Activated T-cell treated with anti-CD3 and anti-CD28 coated beads, Interleukin-2, amount 50 U/mL, for 72 hours (primary cell): ENCODE results near the gene ATP9B. TPM values are rescaled to one million over a fixed set of nuclear protein-coding genes. Genes with fewer than 3 reads are reported as not detected.

Experiments
- ATAC-seq, 2 donors: fragments of 150-1000 bp; cut with Tn5 transposase; replicated peaks in 1 of 2; 2 replicates each; pipeline ENCODE4 v1.10.0; 2021; ENCODE audit warnings: moderate library complexity in 2 of 2, mild to moderate bottlenecking in 1 of 2
- DNase-seq, 2 donors: peaks; one replicate each; pipeline ENCODE4 v3.0.0; 2021 to 2022; ENCODE audit warnings: mixed read lengths in 1 of 2
- H3K27ac Mint-ChIP-seq: one replicate; pipeline ENCODE4 v1.8.0; 2022; ENCODE audit warnings: mild to moderate bottlenecking, moderate library complexity, mixed read lengths
- H3K27me3 Mint-ChIP-seq: one replicate; pipeline ENCODE4 v1.8.0; 2022; ENCODE audit warnings: low read depth, mixed read lengths
- H3K36me3 Mint-ChIP-seq, 2 donors: one replicate each; pipeline ENCODE4 v1.8.0; 2022; ENCODE audit warnings: mixed read lengths in 2 of 2, mild to moderate bottlenecking in 1 of 2; ENCODE audit not compliant: insufficient read depth in 2 of 2
- H3K4me1 Mint-ChIP-seq: one replicate; pipeline ENCODE4 v1.8.0; 2022; ENCODE audit warnings: low read depth, mixed read lengths
- H3K4me3 Mint-ChIP-seq, 2 donors: one replicate each; pipeline ENCODE4 v1.8.0; 2022; ENCODE audit warnings: mild to moderate bottlenecking in 2 of 2, mixed read lengths in 2 of 2, moderate library complexity in 2 of 2
- H3K9me3 Mint-ChIP-seq, 2 donors: one replicate each; pipeline ENCODE4 v1.8.0; 2022; ENCODE audit warnings: mixed read lengths in 2 of 2
- total RNA-seq, 2 donors: library from RNA; stranded (reverse); gene quantifications; one replicate each; pipeline ENCODE4 v1.2.3, GENCODE V29; 2022

ATP9B gene
- total RNA-seq, 2 donors from 2014 or later: 24.1 TPM

DNA sequence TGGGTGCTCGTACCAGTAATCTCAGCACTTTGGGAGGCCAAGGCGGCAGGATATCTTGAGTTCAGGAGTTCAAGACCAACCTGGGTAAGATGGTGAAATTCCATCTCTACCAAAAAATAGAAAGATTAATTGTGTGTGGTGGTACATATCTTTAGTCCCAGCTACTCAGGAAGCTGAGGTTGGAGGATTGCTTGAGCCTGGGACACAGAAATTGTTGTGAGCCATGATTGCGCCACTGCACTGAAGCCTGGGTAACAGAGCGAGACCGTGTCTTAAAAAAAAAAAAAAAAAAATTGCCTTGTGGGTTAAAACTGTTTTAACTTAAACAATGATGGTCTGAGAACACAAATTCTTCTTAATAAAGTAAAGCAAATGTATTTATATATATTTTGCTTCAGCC lies 49.6 kb downstream of the ATP9B start:
- H3K27ac Mint-ChIP-seq: no peak overlapping the region
- H3K9me3 Mint-ChIP-seq: no peaks in the 10 kb centered on the region

DNA sequence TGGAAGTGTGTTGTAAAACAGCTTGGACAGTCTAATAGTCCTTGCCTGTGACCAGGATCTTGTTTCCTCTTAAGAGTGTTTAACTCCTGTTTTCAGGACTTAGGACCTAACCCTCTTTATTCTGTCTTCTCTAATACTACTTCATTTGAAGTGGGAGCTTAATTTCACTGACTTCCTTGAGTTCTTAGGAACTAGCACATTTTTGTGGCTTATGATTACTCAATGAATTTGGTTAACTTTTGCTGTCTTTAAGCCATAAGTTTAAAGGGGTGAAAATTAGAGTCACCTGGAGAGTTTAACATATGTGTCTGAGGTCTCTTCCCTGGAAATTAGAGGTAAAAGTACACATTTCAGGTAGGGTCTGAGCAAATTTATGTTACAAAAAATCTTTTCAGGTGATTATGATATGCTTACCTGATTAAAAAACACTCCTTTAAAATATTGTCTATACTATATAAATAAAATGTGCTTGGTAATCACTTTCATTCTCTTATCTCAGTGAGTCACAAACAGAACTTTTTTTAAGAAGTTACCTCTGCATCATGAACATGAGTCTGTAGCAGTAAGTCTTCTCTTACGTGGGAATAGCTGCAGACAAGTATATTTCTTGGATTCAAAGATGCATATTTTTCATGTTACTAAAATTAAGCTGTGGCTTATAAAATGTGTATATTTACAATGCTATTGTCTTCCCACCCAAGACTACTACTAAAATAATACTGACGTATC lies 52.7 kb downstream of the ATP9B start:
- Mint-ChIP-seq H3K27ac (no peak overlapping the region), H3K4me1 (peaks cover 11% of the 10 kb centered on the region), H3K27me3 (no peaks in the 10 kb centered on the region), H3K4me3 (no peak overlapping the region), H3K36me3 (peaks cover 0 to 4% of the 10 kb centered on the region in 2 donors), H3K9me3 (no peaks in the 10 kb centered on the region)
- no peak for ATAC-seq
- DNase-seq: no peak

More for the DNA sequence above, 49.6 kb downstream of the ATP9B start:
- DNase-seq: no peak
- no peak for ATAC-seq
- H3K36me3 Mint-ChIP-seq: peaks cover 2 to 14% of the 10 kb centered on the region in 2 donors
- H3K4me1 Mint-ChIP-seq: peaks cover 6% of the 10 kb centered on the region
- H3K4me3 Mint-ChIP-seq: no peak overlapping the region
- H3K27me3 Mint-ChIP-seq: no peaks in the 10 kb centered on the region

GRCh38 chr18:79123948-79124347 lies 54.8 kb downstream of the ATP9B start:
- Mint-ChIP-seq H3K4me3 (no peak overlapping the region), H3K36me3 (peaks cover 3 to 6% of the 10 kb centered on the region in 2 donors), H3K27me3 (no peaks in the 10 kb centered on the region), H3K27ac (no peak overlapping the region), H3K9me3 (no peaks in the 10 kb centered on the region), H3K4me1 (peaks cover 11% of the 10 kb centered on the region)
- DNase-seq (no peak), ATAC-seq (peak in 1 of 2 donors; percentile 44)

- Mint-ChIP-seq H3K27me3 (no peaks in the 10 kb centered on the region), H3K9me3 (no peaks in the 10 kb centered on the region), H3K36me3 (peaks cover 3 to 8% of the 10 kb centered on the region in 2 donors), H3K4me1 (peaks cover 4% of the 10 kb centered on the region), H3K27ac (no peak overlapping the region), H3K4me3 (no peak overlapping the region)
- ATAC-seq (no peak), DNase-seq (no peak)
Observed at GRCh38 chr18:79129120-79129519, 59.9 kb downstream of the ATP9B start.

DNA sequence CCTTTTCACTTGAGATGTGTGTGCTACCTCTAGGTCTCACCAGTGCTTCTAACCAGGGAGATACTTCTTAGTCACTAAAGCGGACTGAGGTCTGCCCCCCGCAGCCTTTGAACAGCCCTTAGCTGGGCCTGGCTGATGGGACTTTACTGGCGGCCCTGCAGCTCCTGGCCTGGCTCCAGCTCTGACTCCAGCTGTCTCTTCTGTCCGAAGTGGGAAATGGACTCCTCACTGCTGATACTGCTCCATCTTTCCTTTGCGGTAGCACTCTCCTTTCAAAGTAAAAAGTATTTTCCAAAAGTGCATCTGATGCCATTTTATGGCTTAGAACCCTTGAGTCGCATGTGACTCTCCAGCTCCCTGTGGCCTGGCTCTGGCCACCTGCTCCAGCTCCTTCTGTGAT lies 64.5 kb downstream of the ATP9B start:
- Mint-ChIP-seq H3K27me3 (no peaks in the 10 kb centered on the region), H3K36me3 (peaks cover 0 to 7% of the 10 kb centered on the region in 2 donors), H3K4me3 (no peak overlapping the region), H3K27ac (no peak overlapping the region), H3K9me3 (no peaks in the 10 kb centered on the region), H3K4me1 (no peaks in the 10 kb centered on the region)
- no peak for DNase-seq
- ATAC-seq: no peak

- no peaks in the 10 kb centered on the region for H3K27me3 Mint-ChIP-seq
- peaks cover 0 to 1% of the 10 kb centered on the region in 2 donors for H3K36me3 Mint-ChIP-seq
- ATAC-seq (no peak), DNase-seq (no peak)
- no peaks in the 10 kb centered on the region for H3K9me3 Mint-ChIP-seq
- no peaks in the 10 kb centered on the region for H3K4me1 Mint-ChIP-seq
- no peak overlapping the region for H3K27ac Mint-ChIP-seq
- H3K4me3 Mint-ChIP-seq: no peak overlapping the region
Observed at GRCh38 chr18:79135924-79136323, 66.7 kb downstream of the ATP9B start.

- no peaks in the 10 kb centered on the region for H3K9me3 Mint-ChIP-seq
- no peak for ATAC-seq
- no peak overlapping the region for H3K4me3 Mint-ChIP-seq
- no peaks in the 10 kb centered on the region for H3K4me1 Mint-ChIP-seq
- H3K27ac Mint-ChIP-seq: no peak overlapping the region
- H3K36me3 Mint-ChIP-seq: peaks cover 0 to 1% of the 10 kb centered on the region in 2 donors
- DNase-seq: no peak
- no peaks in the 10 kb centered on the region for H3K27me3 Mint-ChIP-seq
Observed at GRCh38 chr18:79136742-79137141, 67.5 kb downstream of the ATP9B start.

DNA sequence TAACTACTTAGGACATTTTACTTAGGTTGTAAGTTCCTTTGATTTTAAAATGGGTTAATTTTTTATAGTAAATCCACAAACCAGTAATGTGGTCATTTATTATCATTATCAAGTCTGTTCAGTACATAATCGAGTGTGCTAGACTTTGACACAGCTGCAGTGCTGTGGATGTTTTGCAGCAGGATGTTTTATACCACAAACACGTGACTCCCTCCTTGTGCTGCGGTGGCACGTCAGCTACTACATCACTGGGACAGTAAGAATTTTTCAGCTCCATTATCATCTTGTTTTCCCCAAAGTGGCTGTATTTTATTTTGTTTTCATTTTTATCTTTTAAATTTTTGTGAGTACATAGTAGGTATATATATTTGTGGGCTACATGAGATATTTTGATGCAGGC lies 70.0 kb downstream of the ATP9B start:
- Mint-ChIP-seq H3K36me3 (peaks cover 0 to 1% of the 10 kb centered on the region in 2 donors), H3K27me3 (no peaks in the 10 kb centered on the region), H3K4me1 (no peaks in the 10 kb centered on the region), H3K4me3 (no peak overlapping the region), H3K9me3 (no peaks in the 10 kb centered on the region), H3K27ac (no peak overlapping the region)
- peak in 1 of 2 donors; percentile 45 for ATAC-seq
- no peak for DNase-seq

DNA sequence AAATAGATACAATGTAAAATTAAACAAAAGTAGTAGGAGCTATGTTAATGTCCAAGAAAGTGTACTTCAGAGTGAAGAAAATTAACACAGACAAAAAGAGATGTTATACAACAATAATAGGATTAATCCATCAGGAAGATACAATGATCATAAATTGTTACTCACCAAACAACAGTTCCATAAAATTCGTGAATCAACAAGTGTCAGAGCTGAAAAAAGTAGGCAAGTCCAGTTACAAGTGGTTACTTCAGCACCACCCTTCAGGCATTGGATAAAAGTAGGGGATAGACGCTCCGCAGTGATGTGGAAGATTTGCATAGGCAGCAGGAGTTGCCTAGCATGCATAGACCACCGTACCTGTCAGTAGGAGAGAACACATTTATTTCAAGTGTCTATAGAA lies 77.8 kb downstream of the ATP9B start:
- Mint-ChIP-seq H3K27ac (no peak overlapping the region), H3K9me3 (no peaks in the 10 kb centered on the region), H3K36me3 (peaks cover 8 to 9% of the 10 kb centered on the region in 2 donors)

GRCh38 chr18:79151191-79151590 lies 82.0 kb downstream of the ATP9B start:
- H3K36me3 Mint-ChIP-seq: peaks cover 5 to 9% of the 10 kb centered on the region in 2 donors
- H3K27me3 Mint-ChIP-seq: no peaks in the 10 kb centered on the region
- no peak for ATAC-seq
- no peaks in the 10 kb centered on the region for H3K4me1 Mint-ChIP-seq
- DNase-seq: no peak
- H3K27ac Mint-ChIP-seq: no peak overlapping the region
- H3K4me3 Mint-ChIP-seq: no peak overlapping the region
- no peaks in the 10 kb centered on the region for H3K9me3 Mint-ChIP-seq

More for the DNA sequence above, 77.8 kb downstream of the ATP9B start:
- H3K4me1 Mint-ChIP-seq: no peaks in the 10 kb centered on the region
- ATAC-seq (no peak), DNase-seq (no peak)
- no peak overlapping the region for H3K4me3 Mint-ChIP-seq
- no peaks in the 10 kb centered on the region for H3K27me3 Mint-ChIP-seq

- Mint-ChIP-seq H3K27ac (peak overlapping the region; percentile 67), H3K36me3 (peaks cover 0 to 14% of the 10 kb centered on the region in 2 donors)
Observed at GRCh38 chr18:79156327-79156726, 87.1 kb downstream of the ATP9B start.

DNA sequence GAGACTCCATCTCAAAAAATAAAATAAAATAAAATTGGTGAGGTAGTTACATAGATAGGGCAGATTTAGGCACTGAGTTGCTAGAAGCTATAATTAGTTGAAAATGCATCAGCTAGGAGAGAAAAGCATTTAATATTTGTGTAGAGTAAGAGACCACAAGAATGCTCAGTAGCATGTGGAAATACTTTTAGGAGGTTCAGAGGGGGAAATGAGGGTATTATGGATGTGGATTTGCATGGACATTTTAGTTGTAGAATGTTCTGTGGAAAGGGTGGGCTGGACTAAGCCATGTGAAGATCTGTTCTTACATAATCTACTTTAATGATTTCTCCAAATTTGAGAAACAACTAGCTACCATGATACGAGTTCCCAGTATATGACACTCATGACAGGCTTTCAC lies 95.5 kb downstream of the ATP9B start:
- no peaks in the 10 kb centered on the region for H3K4me1 Mint-ChIP-seq
- no peak for DNase-seq
- peaks cover 0 to 4% of the 10 kb centered on the region in 2 donors for H3K36me3 Mint-ChIP-seq
- no peak overlapping the region for H3K27ac Mint-ChIP-seq
- no peaks in the 10 kb centered on the region for H3K27me3 Mint-ChIP-seq
- no peak overlapping the region for H3K4me3 Mint-ChIP-seq
- no peak for ATAC-seq
- no peaks in the 10 kb centered on the region for H3K9me3 Mint-ChIP-seq

More at GRCh38 chr18:79156327-79156726, 87.1 kb downstream of the ATP9B start:
- H3K27me3 Mint-ChIP-seq: no peaks in the 10 kb centered on the region
- H3K9me3 Mint-ChIP-seq: no peaks in the 10 kb centered on the region
- no peak overlapping the region for H3K4me3 Mint-ChIP-seq
- DNase-seq: no peak
- peaks cover 6% of the 10 kb centered on the region for H3K4me1 Mint-ChIP-seq
- ATAC-seq: no peak

GRCh38 chr18:79166702-79167101 lies 97.5 kb downstream of the ATP9B start:
- Mint-ChIP-seq H3K27me3 (no peaks in the 10 kb centered on the region), H3K27ac (no peak overlapping the region), H3K9me3 (no peaks in the 10 kb centered on the region), H3K4me1 (no peaks in the 10 kb centered on the region), H3K36me3 (no peaks in the 10 kb centered on the region), H3K4me3 (no peak overlapping the region)
- DNase-seq: no peak
- ATAC-seq: no peak
